Left hindlimb (tissue), 1 donor: ENCODE measurements around the gene INO80D.
"Not testable (repeated sequence)": the region's sequence is repeated elsewhere in the genome, so short reads cannot be mapped to it uniquely, and the experiment has no call there.

ENCODE experiments used
- DNase-seq: peaks from one replicate; pipeline ENCODE4 v3.0.0-alpha.2; 2018

INO80D gene

GRCh38 chr2:206015746-206016145 lies 70.2 kb downstream of the INO80D start:
- DNase-seq: not testable (repeated sequence)

- DNase-seq: no peak
Measured at GRCh38 chr2:206011795-206012194, 74.2 kb downstream of the INO80D start.

- no peak for DNase-seq
Measured at GRCh38 chr2:206011018-206011614, 74.9 kb downstream of the INO80D start.

GRCh38 chr2:206004004-206004693 lies 81.8 kb downstream of the INO80D start:
- no peak for DNase-seq

GRCh38 chr2:206002440-206002839 lies 83.5 kb downstream of the INO80D start:
- DNase-seq: no peak

GRCh38 chr2:206001912-206002311 lies 84.1 kb downstream of the INO80D start:
- no peak for DNase-seq

- no peak for DNase-seq
Measured at GRCh38 chr2:206000776-206001175, 85.2 kb downstream of the INO80D start.

- DNase-seq: no peak
Measured at GRCh38 chr2:205998583-205998982, 87.4 kb downstream of the INO80D start.

- DNase-seq: no peak
Measured at GRCh38 chr2:205996161-205996560, 89.8 kb downstream of the INO80D start.

GRCh38 chr2:205995260-205995659 lies 90.7 kb downstream of the INO80D start:
- DNase-seq: no peak

GRCh38 chr2:205994344-205994743 lies 91.6 kb downstream of the INO80D start:
- no peak for DNase-seq

GRCh38 chr2:205990104-205990503 lies 95.9 kb downstream of the INO80D start:
- DNase-seq: no peak

- DNase-seq: no peak
Measured at GRCh38 chr2:205989271-205990071, 96.5 kb downstream of the INO80D start.

- DNase-seq: not testable (repeated sequence)
Measured at GRCh38 chr2:205988681-205989080, 97.3 kb downstream of the INO80D start.

- no peak for DNase-seq
Measured at GRCh38 chr2:205988274-205988673, 97.7 kb downstream of the INO80D start.

GRCh38 chr2:205986334-205986733 lies 99.6 kb downstream of the INO80D start:
- not testable (repeated sequence) for DNase-seq

- DNase-seq: no peak
Measured at GRCh38 chr2:205984381-205984780, 101.6 kb downstream of the INO80D start.

GRCh38 chr2:205982776-205983327 lies 103.1 kb downstream of the INO80D start:
- DNase-seq: no peak

- not testable (repeated sequence) for DNase-seq
Measured at GRCh38 chr2:205978728-205979127, 107.2 kb downstream of the INO80D start.

GRCh38 chr2:205977699-205978098 lies 108.3 kb downstream of the INO80D start:
- not testable (repeated sequence) for DNase-seq

GRCh38 chr2:205976934-205977659 lies 108.9 kb downstream of the INO80D start:
- not testable (repeated sequence) for DNase-seq

GRCh38 chr2:205976120-205976814 lies 109.7 kb downstream of the INO80D start:
- DNase-seq: no peak
